Measurements from ENCODE around the gene LDLRAD2. TPM values are rescaled to one million over a fixed set of nuclear protein-coding genes. Genes with fewer than 3 reads are reported as not detected.
"Not testable (repeated sequence)": the region's sequence is repeated elsewhere in the genome, so short reads cannot be mapped to it uniquely, and the experiment has no call there.

LDLRAD2 gene
- total and polyA plus RNA-seq, 7 experiments from 2014 or later = 0.66 to 0.86 TPM; not detected in 5

DNA sequence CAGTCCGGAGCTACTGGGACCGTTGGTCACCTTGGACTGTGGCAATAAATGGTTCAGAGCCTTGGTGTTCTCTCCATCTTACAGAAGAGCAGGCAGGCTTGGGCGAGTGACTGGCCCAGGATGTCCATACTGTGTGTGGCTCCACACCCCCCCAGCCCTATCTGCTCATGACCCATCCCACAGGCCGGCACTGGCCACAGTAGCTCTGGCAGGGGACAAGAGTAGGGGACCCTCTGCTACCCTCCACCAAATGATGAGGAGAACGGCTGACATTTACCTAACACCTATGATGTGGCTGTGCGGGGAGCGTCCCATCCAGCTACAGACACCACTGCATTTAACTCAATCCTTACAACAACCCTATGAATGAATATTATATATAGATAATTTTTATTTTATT, 13.3 kb downstream of the LDLRAD2 start:
- H3K36me3 ChIP-seq (ENCODE audit: control insufficient read depth in 2 of 3, insufficient read depth in 3 of 3, low read length in 3 of 3) = no peaks in the 10 kb centered on the region
- no peak overlapping the region for H3K4me3 Mint-ChIP-seq
- H3K27me3 Mint-ChIP-seq = peaks cover 0 to 4% (median 0%) of the 10 kb centered on the region in 5 donors
- H3K27ac Mint-ChIP-seq = no peak overlapping the region
- ChIA-PET POLR2A (interaction anchor here (1.3 kb wide), 1 partner anchor 43 kb away, joined by 4 read pairs; the partner anchor contains the start of gene USP48), CTCF (no interaction called here)
- H3K9me3 ChIP-seq (ENCODE audit: control insufficient read depth in 2 of 3, low read length in 3 of 3) = no peaks in the 10 kb centered on the region
- no peak overlapping the region for H3K4me3 ChIP-seq (ENCODE audit: low read length)
- intact Hi-C loops (cut with micrococcal nuclease) = no loop called here
- H3K27ac ChIP-seq (ENCODE audit: low read depth, low read length) = no peak overlapping the region
- no peak for ATAC-seq
- peaks cover 0 to 2% (median 0%) of the 10 kb centered on the region in 11 donors for H3K9me3 Mint-ChIP-seq
- no peaks in the 10 kb centered on the region for H3K4me1 Mint-ChIP-seq
- H3K27me3 ChIP-seq (ENCODE audit: control insufficient read depth in 2 of 2, insufficient read depth in 2 of 2, low read length in 2 of 2) = no peaks in the 10 kb centered on the region
- DNase-seq = no peak
- no peaks in the 10 kb centered on the region for H3K4me1 ChIP-seq (ENCODE audit: control insufficient read depth in 2 of 2, insufficient read depth in 2 of 2, low read length in 2 of 2)
- H3K36me3 Mint-ChIP-seq = no peaks in the 10 kb centered on the region

DNA sequence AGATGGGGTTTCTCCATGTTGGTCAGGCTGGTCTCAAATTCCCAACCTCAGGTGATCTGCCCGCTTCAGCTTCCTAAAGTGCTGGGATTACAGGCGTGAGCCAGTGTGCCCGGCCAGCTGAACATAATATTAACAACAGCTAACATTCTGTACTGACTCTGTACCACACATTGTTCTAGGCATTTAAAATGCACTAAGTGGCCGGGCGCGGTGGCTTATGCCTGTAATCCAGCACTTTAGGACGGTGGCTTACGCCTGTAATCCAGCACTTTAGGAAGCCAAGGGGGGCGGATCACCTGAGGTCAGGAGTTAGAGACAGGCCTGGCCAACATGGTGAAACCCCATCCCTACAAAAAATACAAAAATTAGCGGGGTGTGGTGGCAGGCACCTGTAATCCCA, 14.6 kb downstream of the LDLRAD2 start:
- H3K27ac ChIP-seq (ENCODE audit: low read depth, low read length); intact Hi-C loops (cut with micrococcal nuclease); H3K27ac Mint-ChIP-seq; H3K4me3 Mint-ChIP-seq; H3K36me3 Mint-ChIP-seq; H3K4me1 Mint-ChIP-seq; H3K4me3 ChIP-seq (ENCODE audit: low read length); H3K36me3 ChIP-seq (ENCODE audit: control insufficient read depth in 2 of 3, insufficient read depth in 3 of 3, low read length in 3 of 3); H3K9me3 Mint-ChIP-seq; H3K27me3 Mint-ChIP-seq; H3K4me1 ChIP-seq (ENCODE audit: control insufficient read depth in 2 of 2, insufficient read depth in 2 of 2, low read length in 2 of 2); DNase-seq; ATAC-seq; H3K27me3 ChIP-seq (ENCODE audit: control insufficient read depth in 2 of 2, insufficient read depth in 2 of 2, low read length in 2 of 2); H3K9me3 ChIP-seq (ENCODE audit: control insufficient read depth in 2 of 3, low read length in 3 of 3); POLR2A ChIA-PET: not testable (repeated sequence)
- CTCF ChIA-PET = interaction anchor here (0.6 kb wide), 1 partner anchor 97 kb away, joined by 3 read pairs; no protein-coding TSS in a partner anchor

DNA sequence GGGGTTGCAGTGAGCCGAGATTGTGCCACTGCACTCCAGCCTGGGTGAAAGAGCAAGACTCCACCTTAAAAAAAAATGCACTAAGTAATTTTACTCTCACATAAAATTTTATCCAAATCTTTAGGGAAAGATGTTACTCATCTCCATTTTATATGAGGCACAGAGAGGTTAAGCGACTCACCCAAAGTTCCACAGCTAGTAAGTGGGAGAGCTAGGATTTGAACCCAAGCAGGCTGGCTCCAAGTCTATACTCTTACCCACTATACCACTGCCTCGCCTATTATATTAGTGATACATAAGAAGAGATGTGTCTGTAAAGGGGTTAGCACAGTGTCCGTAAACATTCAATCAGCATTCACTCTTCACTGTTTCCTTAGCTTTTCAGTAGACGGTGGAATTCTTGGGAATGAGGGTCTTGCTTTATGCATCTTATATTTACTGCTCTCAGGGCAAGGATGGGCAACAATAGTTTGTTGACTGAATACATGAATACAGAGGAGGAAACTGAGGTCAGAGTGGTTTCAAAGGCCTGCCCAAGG, 15.1 kb downstream of the LDLRAD2 start:
- Mint-ChIP-seq H3K27ac (peak overlapping the region in 1 of 9 donors; percentile 59), H3K36me3 (no peaks in the 10 kb centered on the region), H3K4me1 (no peaks in the 10 kb centered on the region), H3K4me3 (no peak overlapping the region), H3K27me3 (peaks cover 0 to 4% (median 0%) of the 10 kb centered on the region in 5 donors), H3K9me3 (no peaks in the 10 kb centered on the region)
- H3K4me3 ChIP-seq (ENCODE audit: low read length) = no peak overlapping the region
- H3K4me1 ChIP-seq (ENCODE audit: control insufficient read depth in 2 of 2, insufficient read depth in 2 of 2, low read length in 2 of 2) = no peaks in the 10 kb centered on the region
- DNase-seq (no peak), ATAC-seq (no peak)
- intact Hi-C loops (cut with micrococcal nuclease) = no loop called here
- ChIA-PET CTCF (no interaction called here), POLR2A (no interaction called here)
- no peaks in the 10 kb centered on the region for H3K27me3 ChIP-seq (ENCODE audit: control insufficient read depth in 2 of 2, insufficient read depth in 2 of 2, low read length in 2 of 2)
- H3K9me3 ChIP-seq (ENCODE audit: control insufficient read depth in 2 of 3, low read length in 3 of 3) = no peaks in the 10 kb centered on the region
- H3K27ac ChIP-seq (ENCODE audit: low read depth, low read length) = no peak overlapping the region
- H3K36me3 ChIP-seq (ENCODE audit: control insufficient read depth in 2 of 3, insufficient read depth in 3 of 3, low read length in 3 of 3) = no peaks in the 10 kb centered on the region

DNA sequence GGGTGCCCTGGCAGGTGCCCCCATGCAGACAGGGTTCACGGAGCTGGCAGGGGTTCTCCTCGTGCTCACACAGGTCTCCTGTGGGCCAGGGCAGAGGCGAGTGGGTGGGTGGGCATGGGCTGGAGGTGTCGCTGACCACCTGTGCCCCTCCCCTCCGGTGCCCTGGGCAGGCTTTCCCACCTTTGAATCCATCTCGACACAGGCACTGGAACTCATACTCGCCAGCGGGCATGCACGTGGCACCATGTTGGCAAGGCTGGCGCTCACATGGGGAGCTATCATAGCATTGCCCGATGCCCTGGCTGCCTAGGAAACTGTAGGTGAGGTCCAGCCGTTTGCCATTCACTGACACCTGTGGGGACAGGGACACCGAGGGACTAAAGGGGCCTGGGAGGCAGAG, 16.0 kb downstream of the LDLRAD2 start:
- POLR2A ChIA-PET = no interaction called here
- Histone ChIP-seq H3K27ac (ENCODE audit: low read depth, low read length) (no peak overlapping the region), H3K27me3 (ENCODE audit: control insufficient read depth in 2 of 2, insufficient read depth in 2 of 2, low read length in 2 of 2) (no peaks in the 10 kb centered on the region), H3K9me3 (ENCODE audit: control insufficient read depth in 2 of 3, low read length in 3 of 3) (peaks cover 0 to 2% (median 0%) of the 10 kb centered on the region in 3 experiments), H3K4me3 (ENCODE audit: low read length) (no peak overlapping the region), H3K36me3 (ENCODE audit: control insufficient read depth in 2 of 3, insufficient read depth in 3 of 3, low read length in 3 of 3) (peaks cover 0 to 6% (median 0%) of the 10 kb centered on the region in 3 experiments), H3K4me1 (ENCODE audit: control insufficient read depth in 2 of 2, insufficient read depth in 2 of 2, low read length in 2 of 2) (no peaks in the 10 kb centered on the region)
- ATAC-seq (no peak), DNase-seq (no peak)
- Mint-ChIP-seq H3K4me3 (no peak overlapping the region), H3K9me3 (peaks cover 0 to 7% (median 3%) of the 10 kb centered on the region in 11 donors), H3K36me3 (peaks cover 3 to 6% (median 5%) of the 10 kb centered on the region in 5 donors), H3K27me3 (peaks cover 0 to 4% (median 0%) of the 10 kb centered on the region in 5 donors), H3K4me1 (peaks cover 0 to 2% (median 0%) of the 10 kb centered on the region in 7 donors), H3K27ac (no peak overlapping the region)
- intact Hi-C loops (cut with micrococcal nuclease) = no loop called here
- CTCF ChIA-PET = interaction anchor here (0.7 kb wide), 1 partner anchor 47 kb away, joined by 3 read pairs; no protein-coding TSS in a partner anchor

DNA sequence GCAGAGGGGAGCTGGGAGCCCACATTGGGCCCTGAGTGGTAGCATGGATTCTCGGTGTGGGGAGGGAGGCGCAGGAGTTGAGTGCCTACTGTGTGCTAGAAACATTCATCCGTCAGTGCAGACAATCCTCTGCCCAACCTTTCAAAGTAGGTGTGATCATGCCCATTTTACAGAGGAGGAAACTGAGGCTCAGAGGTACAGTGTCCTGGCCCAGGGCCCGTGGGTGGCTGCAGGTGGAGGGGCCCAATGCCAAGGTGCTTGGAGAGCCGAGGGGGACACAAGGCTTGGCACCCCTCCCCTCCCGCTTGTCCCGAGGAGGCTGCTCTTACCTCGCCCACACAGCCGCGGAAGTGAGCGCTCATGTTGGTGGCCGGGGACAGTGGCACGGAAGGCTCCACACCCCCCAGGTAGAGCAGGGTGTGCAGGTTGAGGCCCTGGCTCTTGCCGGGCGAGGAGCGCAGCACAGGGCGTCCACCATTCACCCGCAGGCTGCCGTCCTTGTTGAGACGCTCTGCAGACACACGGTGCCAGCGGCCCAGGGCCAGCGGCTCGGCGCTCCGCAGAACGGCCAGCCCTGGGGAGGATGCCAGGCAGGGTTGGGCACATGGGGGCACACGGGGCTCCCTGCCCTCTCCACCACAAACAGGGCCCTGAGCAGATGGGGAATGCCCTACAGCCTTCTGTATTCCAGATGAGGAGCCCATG, 16.6 kb downstream of the LDLRAD2 start:
- Histone ChIP-seq H3K4me1 (ENCODE audit: control insufficient read depth in 2 of 2, insufficient read depth in 2 of 2, low read length in 2 of 2) (no peaks in the 10 kb centered on the region), H3K36me3 (ENCODE audit: control insufficient read depth in 2 of 3, insufficient read depth in 3 of 3, low read length in 3 of 3) (peaks cover 0 to 12% (median 0%) of the 10 kb centered on the region in 3 experiments), H3K9me3 (ENCODE audit: control insufficient read depth in 2 of 3, low read length in 3 of 3) (peaks cover 0 to 8% (median 0%) of the 10 kb centered on the region in 3 experiments), H3K4me3 (ENCODE audit: low read length) (no peak overlapping the region), H3K27ac (ENCODE audit: low read depth, low read length) (no peak overlapping the region), H3K27me3 (ENCODE audit: control insufficient read depth in 2 of 2, insufficient read depth in 2 of 2, low read length in 2 of 2) (no peaks in the 10 kb centered on the region)
- DNase-seq = no peak
- peaks cover 4 to 7% (median 6%) of the 10 kb centered on the region in 5 donors for H3K36me3 Mint-ChIP-seq
- ATAC-seq = no peak
- H3K9me3 Mint-ChIP-seq = peaks cover 0 to 7% (median 3%) of the 10 kb centered on the region in 11 donors
- no peak overlapping the region for H3K27ac Mint-ChIP-seq
- CTCF ChIA-PET = interaction anchor here (0.7 kb wide), 1 partner anchor 47 kb away, joined by 3 read pairs; no protein-coding TSS in a partner anchor
- intact Hi-C loops (cut with micrococcal nuclease) = no loop called here
- H3K4me1 Mint-ChIP-seq = peaks cover 0 to 2% (median 0%) of the 10 kb centered on the region in 7 donors
- peaks cover 0 to 2% (median 0%) of the 10 kb centered on the region in 5 donors for H3K27me3 Mint-ChIP-seq
- H3K4me3 Mint-ChIP-seq = no peak overlapping the region
- POLR2A ChIA-PET = no interaction called here

DNA sequence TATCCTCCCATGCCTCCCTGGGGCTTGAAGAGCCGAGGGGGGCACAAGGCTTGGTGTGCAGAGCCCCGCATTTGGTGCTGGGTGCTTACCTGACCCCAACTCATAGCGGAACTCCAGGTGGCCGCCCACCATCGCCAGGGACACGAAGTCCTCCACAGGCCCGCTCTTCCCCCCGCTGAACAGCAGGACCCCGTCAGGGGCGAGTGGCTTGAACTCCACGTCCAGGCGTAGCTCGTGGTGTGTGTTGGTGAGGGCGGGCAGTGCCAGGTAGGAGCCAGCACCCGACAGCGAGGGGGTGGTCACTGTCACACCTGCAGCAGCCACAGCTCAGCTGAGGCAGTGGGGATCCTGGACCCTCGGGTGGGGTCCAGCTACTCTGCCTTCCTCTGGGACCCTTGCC, 17.2 kb downstream of the LDLRAD2 start:
- Mint-ChIP-seq H3K27ac (no peak overlapping the region), H3K4me3 (no peak overlapping the region), H3K27me3 (no peaks in the 10 kb centered on the region), H3K36me3 (peaks cover 10 to 13% (median 13%) of the 10 kb centered on the region in 5 donors), H3K9me3 (peaks cover 2 to 13% (median 7%) of the 10 kb centered on the region in 11 donors), H3K4me1 (peaks cover 0 to 2% (median 0%) of the 10 kb centered on the region in 7 donors)
- peaks cover 0 to 18% (median 0%) of the 10 kb centered on the region in 3 experiments for H3K36me3 ChIP-seq (ENCODE audit: control insufficient read depth in 2 of 3, insufficient read depth in 3 of 3, low read length in 3 of 3)
- H3K27me3 ChIP-seq (ENCODE audit: control insufficient read depth in 2 of 2, insufficient read depth in 2 of 2, low read length in 2 of 2) = no peaks in the 10 kb centered on the region
- CTCF ChIA-PET = no interaction called here
- POLR2A ChIA-PET = no interaction called here
- DNase-seq (no peak), ATAC-seq (no peak)
- no peak overlapping the region for H3K27ac ChIP-seq (ENCODE audit: low read depth, low read length)
- intact Hi-C loops (cut with micrococcal nuclease) = no loop called here
- H3K4me1 ChIP-seq (ENCODE audit: control insufficient read depth in 2 of 2, insufficient read depth in 2 of 2, low read length in 2 of 2) = no peaks in the 10 kb centered on the region
- peaks cover 0 to 14% (median 0%) of the 10 kb centered on the region in 3 experiments for H3K9me3 ChIP-seq (ENCODE audit: control insufficient read depth in 2 of 3, low read length in 3 of 3)
- H3K4me3 ChIP-seq (ENCODE audit: low read length) = no peak overlapping the region
